Measurements from ENCODE around the gene CDH15.
"Not testable (repeated sequence)": the region's sequence is repeated elsewhere in the genome, so short reads cannot be mapped to it uniquely, and the experiment has no call there.

The CDH15 gene

DNA sequence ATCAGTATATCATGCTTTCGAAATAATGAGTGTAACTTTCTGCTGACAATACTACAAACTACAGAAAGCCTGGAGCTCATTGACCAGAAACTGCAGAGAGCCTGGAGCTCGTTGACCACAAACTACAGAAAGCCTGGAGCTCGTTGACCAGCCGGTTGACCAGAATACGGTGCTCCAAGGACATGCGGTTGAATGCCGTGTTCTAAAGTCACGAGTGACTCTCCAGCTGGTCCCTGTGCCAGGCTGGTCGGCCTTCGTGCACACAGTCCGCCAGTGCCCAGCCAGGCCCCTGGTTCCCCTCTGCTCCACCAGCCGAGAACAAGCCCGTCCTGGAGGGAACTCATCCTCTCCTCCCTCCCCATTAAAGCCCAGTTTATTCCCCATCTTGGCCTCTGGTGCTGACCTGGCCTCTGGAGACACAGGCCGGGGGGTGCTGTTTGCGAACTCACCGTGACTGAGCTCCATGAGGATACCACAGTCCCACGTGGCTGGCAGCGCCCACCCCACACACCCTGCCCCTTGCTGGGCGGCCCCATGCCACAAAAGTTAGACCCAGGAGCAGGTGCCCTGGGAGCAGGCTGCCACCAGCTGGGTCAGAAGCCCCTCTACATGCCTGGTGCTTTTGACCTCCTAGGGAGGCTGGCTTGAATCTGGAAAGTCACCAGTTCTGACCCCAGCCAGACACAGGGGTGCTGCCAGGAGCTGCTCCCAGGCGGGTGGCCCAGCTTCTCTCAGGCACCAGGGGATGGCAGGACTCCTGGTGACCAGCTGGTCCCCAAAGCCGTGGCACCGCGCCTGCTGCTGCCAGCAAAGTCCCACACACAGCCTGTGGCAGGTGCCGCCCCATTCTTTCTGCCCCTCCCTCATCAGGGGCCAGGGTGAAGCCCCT lies 15.5 kb upstream of the CDH15 start:
- peak in 2 of 51 donors; percentile 18 to 19 for DNase-seq

DNA sequence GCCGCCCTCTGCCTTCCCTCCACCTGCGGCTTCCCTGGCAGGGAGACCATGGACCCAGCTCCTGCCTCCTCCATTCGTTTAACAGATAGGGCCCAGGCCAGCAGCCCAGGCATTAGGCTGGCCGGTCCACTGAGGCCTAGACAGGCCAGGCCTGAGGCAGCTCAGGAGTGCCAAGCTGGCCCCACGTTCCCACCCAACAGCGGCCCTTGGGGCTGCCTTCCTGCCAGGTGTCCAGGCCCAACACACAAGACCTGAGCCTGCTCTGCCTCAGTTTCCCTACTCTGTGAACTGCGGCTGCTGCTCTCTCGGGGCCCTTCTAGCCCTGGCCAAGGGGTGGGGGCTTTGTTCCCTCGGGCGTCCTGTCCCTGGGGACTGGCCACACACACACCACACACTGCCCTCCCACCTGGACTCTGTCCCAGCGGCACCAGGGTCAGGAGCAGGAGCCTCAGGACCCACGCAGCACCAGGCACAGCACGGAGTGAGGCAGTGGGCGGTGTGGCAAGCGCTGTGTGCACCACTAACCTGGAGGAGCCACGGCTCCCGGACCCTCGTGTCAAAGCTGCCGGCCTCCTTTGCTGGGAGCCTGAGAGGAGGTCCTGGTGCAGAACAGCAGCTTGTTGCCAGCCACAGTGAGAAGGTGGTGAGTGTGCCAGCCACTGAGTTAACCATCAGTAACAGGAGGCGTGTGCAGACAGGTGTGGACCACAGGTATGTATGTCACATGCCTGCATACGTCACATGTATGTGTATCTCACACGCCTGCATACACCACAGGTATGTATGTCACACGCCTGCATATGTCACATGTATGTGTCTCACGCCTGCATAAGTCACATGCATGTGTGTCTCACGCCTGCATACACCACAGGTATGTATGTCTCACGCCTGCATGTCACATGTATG lies 14.6 kb upstream of the CDH15 start:
- no peak for DNase-seq

DNA sequence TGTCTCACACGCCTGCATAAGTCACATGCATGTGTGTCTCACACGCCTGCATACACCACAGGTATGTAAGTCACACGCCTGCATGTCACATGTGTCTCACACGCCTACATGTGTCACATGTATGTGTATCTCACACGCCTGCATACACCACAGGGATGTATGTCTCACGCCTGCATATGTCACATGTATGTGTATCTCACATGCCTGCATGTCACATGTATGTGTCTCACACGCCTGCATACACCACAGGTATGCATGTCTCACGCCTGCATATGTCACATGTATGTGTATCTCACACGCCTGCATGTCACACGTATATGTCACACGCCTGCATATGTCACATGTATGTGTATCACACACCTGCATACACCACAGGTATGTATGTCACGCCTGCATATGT lies 13.8 kb upstream of the CDH15 start:
- DNase-seq: no peak

DNA sequence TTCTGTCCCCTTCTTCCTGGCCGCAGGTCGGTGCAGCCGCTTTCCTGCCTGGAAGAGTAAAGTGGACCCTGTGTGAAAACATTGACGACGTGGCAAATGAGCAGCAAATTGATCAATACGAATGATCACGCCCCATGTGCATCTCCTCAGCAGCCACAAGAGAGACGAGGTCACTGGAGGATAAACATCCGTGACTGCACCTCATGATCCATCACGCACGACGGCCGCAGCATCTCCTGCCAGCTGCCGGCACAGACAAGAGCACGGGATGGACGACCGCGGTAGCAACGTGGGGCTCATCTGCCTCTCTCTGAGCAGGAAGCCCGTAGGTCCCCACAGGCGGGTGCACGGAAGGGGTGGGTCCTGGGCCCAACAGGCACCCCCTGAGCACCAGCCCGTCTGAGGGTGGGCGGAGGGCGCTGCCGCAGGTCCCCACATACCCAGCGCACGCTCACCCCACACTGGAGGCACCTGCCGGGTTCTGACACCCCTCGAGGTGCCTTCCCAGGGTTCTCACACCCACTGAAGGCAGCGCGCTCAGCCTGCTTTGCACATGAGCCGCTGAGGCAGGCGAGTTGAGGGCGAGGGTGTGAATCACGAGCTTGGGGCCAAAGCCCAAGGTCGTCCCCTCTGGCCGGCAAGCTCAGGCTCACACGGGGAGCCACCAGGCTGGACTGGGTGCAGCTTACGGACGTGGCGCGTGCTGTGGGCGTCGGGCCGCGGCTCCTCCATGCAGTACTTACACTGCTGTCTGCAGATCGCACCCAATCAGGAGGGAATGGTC lies 12.3 kb upstream of the CDH15 start:
- no peak for DNase-seq

DNA sequence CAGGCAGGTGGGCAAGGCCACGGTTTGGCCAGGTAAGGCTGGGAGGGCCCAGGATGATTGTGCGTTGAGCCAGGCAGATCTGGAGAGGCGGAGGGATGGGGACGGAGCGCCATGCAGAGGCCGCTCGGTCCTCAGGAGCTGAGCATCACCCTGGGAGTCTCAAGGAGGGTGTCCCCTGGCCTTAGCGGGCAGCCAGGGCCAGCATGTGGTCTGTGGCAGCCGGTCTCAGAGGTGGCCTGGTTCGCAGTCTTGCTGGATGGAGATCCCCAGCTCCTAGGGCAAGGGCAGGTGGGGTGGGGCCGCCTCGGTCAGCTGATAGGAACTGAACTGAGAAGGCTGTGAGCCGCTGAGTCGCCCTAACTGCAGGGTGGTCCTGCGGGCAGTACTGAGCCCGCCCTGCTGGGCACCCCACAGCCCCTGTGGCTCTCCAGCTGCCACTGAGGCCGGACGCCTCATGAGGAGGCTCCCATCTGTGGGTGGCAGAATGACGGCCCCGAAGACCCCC lies 11.6 kb upstream of the CDH15 start:
- DNase-seq: no peak

DNA sequence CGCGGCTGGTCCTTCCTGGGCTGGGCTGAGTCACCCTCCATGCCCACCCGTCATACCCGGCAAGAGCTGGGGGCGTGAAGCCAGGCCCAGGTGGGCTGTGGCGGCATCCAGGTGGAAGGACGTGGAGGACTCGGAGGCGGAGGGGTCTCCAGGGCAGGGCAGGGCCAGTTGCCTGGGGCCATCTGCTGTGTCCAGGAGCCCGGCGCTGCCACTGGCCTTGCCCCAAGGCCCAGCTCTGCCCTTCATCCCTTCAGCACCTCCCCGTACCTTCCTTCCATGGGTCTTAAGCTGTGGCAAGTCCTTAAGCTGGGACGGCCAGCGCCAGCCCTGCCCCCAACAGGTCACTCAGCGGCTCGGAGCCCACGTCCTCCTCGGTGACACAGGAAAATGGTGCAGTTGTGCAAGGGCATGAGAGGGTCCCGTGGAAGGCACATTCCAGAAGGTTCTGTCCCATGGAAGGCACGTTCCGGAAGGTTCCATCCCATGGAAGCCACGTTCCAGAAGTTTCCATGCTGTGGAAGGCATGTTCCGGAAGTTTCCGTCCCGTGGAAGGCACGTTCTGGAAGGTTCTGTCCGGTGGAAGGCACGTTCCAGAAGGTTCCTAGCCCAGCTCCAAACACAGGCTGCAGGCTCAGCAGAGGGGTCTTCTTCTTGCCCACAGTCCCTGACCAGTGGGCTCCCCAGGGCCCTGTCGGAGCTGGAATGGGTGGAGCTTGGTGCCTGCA lies 10.4 kb upstream of the CDH15 start:
- DNase-seq: peak in 1 of 51 donors; percentile 24

DNA sequence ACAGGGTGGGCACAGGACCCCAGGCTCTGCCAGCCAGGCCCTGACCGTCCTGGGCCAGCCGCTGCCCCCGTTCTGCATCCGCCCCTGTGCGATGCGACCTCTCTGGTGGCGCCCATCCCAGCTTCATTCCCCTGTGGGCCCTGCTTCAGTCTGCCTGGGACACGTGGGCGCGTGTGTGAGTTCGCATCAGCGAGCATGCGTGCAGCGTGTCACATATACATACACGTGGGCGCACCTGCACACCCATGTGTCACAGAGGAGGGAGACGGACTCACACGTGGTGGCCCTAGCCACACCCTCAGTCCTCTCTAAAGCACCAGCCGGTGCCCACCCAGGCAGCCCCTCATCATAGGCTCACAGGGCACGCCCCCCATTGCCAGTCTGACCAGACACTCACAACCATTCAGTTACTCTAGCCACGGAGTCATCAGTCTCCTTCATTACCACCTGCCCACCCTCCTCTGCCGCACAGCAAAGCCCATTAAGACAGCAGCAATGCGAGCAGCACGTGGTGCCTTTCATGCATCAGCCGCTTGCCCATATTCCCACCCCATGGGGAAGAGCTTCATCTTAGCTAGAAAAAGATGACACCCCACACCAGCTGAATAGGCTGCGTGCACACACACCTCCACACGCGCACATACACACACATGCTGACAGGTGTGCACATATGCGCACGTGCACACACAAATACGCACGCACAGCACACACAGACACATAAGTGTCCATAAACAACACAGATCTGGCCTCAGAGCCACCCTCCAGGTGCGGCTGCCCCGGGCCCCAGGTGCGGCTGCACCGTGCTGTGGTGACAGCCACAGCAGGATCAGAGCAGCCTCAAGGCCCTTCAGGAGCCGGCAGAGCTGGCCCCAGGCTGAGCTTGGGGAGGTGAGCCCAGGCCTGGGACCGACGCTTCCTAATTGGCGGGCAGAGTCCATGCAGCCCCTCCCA lies 9.5 kb upstream of the CDH15 start:
- no peak for DNase-seq

DNA sequence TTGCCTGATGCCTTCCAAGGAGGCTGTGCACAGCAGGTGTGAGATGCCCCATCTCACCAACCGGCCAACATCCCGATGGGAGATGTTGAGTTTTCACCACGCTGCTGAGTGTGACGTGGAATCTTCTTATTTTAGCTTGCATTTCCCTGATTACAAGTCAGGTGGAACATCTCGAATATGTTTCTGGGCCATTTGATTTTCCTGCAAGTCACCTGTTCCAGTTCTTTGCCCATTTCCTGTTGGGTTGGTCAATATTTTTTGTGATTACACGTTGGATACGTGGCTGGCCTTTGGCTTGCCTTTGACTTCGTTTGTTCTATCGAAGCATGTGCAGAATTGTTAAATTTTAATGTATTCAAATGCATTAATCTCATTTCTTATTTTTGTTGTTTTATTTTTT lies 8.3 kb upstream of the CDH15 start:
- DNase-seq: no peak

DNA sequence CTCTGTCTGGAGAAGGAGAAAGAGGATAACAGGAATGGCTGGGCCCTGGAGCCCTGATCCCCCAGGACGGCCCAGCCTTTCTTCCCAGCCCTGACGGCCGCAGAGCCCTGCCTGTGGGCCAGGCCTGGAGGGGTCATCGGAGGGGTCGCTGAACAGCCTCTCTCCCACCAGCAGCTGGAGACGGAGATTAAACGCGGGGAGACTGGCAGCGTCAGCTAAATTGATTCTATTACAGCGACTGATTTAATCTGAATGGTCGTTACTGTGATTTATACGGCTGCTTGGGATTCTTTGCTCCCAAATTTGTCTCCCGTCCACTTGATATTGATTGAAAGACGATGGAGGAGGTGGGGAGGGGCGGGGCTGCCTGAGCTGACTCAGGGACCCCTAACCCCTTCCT lies 7.1 kb upstream of the CDH15 start:
- DNase-seq: no peak

DNA sequence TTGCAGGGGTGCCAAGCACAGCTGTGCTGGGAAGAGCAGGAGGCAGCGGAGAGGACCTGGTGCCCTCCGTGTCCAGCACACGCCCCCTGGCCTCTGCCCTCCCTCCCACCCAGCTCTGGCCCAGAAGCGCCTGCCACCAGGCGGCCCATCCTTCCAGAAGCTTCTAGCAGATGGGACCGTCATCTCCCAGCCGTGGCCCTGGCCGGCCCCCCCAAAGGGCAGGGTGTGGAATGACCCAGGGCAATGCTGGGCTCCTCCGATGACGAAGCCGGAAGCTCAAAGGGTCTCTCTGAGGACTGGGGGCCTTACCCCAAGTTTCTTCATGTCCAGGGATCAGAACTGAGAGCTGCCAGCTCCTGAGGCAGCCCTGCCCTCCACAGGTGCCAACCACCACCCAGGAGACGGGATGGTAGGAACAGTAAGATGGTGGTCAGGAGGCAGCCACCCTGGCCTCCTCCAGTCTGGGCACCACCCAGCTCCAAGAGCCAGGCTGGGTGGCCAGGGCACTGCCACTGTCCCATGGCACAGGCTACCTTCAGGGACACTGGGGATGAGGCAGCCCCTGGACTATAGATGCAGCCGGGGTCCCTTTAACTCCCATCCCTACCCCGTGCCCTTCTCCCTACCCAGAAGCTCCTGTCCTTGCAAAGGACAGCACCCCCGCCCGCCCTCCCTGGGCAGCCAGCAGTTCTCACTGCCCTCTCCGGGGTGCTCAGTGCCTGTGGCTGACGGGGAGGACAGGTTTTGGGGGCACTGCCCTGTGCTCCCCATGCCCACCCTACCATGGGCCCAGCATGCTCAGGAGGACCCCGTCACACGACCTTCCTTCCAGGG lies 6.5 kb upstream of the CDH15 start:
- DNase-seq: no peak

DNA sequence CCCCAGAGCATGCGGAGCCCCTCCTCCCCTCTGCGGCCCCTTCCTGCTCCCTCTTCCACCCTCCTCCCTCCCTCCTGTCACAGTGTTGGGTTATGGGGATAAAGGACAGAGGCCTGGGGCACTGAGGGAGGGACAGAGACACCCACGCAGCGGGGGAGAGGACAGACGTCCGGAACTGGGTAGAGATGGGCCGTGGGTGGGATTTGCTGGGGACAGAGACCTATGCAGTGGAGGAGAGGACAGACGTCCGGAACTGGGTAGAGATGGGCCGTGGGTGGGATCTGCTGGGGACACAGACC lies 5.9 kb upstream of the CDH15 start:
- DNase-seq: not testable (repeated sequence)

DNA sequence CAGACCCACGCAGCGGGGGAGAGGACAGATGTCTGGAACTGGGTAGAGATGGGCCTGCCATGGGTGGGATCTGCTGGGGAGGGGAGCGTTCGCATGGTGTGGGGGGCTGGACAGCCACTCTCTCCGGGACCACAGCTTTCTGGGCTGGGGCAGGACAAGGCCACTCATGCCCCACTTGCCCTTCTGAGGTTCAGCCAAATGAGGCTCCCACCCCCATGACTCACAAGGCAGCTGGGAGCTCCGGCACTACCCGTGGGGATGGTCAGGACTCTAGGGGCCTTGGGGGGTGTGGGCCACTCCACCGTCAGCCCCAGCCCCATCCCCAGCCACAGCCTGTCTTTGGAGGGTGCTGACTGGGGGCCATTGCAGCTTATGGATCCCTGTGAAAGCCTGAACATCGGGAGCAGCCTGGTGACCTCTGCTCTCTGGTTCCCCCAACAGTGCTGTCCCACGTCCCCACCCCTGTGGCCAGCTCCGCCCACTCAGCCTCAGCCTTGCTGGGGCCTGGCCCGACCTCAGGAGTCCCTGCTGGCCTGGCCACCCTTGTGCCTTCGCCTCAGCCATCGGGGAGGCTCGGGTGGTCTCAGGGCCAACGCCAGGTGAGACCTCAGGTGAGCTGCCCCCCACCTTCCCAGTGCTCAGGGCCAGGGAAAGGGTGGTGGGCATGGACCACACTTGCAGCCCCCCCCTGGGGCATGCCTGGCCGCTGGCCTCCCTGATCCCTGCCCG lies 4.7 kb upstream of the CDH15 start:
- no peak for DNase-seq

DNA sequence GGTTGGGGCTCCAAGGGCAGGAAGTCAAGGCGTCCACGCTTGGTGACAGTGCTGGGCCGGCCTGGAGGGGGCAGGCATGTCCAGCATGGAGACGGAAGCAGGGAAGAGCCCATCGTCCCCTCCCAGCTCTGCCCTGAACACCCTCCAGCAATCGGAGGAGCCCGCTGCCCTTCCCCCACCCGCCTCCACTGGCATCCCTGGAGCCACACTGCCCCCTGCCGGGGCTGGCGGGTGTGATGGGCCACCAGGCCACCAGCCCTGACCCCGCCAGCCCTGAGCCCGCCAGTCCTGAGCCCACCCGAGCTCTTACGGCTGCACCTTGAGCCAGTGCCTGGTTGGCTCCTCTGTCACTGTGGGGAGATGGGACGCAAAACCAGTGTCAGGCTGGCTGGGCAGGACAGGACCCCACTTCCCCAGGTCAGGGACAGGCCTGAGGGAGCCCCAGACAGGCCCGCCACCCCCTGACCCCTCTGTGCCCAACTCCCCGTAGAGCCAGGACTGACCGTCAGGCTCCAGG lies 4.1 kb upstream of the CDH15 start:
- DNase-seq: peak in 48 of 51 donors; percentile 8 to 82 (median 55)

DNA sequence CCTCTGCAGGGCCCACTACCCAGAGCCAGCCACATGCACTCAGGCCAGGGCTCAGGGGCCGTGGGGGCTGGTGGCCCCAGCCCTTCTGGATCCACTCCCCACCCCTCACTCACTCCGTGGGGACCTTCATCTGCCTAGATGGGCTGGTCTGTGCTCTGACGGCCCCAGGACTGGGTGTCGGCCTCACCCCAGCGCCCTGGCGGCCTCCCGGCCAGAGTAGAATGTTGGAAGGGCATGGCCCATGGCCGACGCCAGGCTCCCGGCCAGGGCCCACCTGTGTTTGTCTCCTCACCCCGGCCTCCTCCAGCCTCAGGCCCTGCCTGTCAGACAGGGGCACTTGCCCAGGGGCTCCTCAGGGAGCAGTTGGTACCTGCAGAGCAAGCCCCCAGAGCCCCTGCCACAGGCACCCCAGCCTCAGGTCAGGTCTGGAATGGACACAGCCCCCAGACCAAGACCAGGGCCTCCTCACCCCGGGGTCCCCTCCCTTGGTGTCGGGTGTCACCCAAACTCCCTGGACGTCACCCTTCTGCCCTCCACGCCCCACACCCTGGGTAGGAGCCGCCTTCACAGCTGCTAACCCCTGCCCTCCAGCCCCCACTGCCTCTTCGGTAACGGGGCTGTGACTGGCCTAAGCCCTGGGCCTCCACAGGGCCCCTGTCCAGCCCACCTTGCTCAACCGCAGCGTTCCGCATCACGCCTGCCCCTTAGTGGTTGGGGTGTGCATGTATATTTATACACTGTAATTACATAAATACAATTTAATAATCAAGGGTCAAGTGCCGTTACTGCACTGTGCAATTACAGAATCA lies 3.0 kb upstream of the CDH15 start:
- DNase-seq: no peak

DNA sequence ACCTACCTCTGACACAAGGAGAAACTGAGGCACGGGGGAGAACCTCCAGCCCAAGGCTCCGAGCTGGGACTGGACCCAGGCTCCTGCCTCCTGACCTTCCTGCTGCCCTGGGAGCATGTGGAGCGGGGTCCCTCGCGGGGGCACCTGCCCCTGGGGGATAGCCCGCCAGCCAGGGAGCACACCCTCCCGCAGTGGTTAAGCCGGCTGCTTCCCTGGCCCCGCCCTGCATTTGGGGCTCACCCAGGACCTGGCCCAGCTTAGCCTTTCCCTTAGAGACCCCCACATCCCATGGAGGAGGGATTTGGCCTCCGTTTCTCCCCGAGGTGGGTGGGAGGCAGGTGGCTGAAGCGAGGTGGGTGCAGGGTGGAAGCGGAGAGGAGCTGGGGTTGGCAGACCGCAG lies 1.8 kb upstream of the CDH15 start:
- DNase-seq: no peak

DNA sequence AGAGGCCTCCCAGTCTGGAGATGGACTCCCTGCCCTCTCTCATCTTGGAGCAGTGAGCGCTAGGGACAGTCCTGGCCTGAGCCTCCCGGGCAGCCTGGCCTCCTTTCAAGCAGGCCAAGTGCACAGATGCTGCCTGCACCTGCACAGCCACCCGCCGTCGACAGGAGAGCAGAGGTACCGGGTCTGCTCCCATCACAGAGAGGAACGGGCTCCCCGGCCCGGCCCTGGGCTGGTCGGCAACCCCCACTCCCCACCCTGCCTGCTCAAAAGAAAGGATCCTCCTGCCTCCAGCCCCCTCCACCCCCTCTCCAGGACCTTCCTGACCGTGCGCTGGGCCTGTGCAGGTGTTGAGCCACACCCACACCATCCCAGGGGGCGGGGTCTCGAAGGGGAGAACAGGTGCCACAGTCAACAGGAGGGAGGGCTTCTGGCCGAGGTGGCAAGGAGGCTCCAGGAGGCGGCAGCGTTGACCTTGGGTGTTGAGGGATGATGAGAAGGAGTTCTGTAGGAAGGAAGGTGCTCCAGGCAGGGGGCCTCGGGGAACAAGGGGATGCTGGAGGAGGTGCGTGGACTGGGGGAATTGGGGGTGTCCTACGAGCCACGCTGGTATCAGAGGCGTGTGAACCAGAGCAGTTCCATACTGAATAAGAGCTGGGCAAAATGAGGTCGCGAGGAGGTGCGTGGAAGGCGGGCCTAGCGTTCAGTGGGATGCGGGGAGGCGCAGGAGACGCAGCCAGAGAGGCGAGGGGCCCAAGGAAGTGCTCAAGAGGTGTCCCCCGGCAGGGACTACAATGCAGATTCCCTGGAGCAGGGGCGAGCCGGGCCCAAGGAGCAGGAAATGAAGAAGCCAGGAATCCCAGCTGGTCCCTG lies 967 bp upstream of the CDH15 start:
- DNase-seq: no peak
